GM18951 (cell line): ENCODE results near the gene PDE6D.
A peak's percentile ranks its signal among the peaks of the same experiment; 100 is the strongest.

Source experiments
- POLR2A ChIP-seq: IDR thresholded peaks from 4 replicates; pipeline ENCODE4 v1.6.1; 2011; ENCODE audit warnings: mild to moderate bottlenecking; ENCODE audit not compliant: insufficient read length, insufficient read depth; ENCODE audit errors: extremely low read depth
- in situ Hi-C: fragments of 300-500 bp; cut with MboI; formaldehyde crosslinking; loops from one replicate; pipeline ENCODE4 v1.12.0; 2022; ENCODE audit warnings: low sequenced_read_pairs, mixed read lengths, inconsistent platforms; ENCODE audit not compliant: unreplicated experiment

PDE6D gene

GRCh38 chr2:231780909-231781797 is at the start of gene PDE6D:
Gene PDE6D (minus strand): TSS chr2:231781282. CDS start chr2:231781114, 168 bp downstream.
- peak; percentile 83 for TF ChIP-seq POLR2A
- in situ Hi-C loops, result no loop called here

DNA sequence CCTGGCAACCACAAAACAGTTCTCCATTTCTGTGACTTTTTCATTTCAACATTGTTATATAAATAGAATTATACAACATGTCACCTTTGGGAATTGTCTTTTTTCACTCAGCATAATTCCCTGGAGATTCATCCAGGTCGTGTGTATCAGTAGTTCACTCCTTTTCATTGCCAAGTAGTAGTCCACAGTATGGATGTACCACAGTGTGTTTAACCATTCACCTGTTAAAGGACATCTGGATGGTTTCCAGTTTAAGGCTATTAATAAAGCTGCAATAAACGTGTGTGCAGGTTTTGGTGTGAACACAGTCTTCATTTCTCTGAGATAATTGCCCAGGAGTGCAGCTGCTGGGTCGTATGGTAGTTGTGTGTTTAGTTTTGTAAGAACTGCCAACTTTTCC is 40.8 kb upstream of the PDE6D start:
- TF ChIP-seq POLR2A, result no peak
- in situ Hi-C loops, result no loop called here

DNA sequence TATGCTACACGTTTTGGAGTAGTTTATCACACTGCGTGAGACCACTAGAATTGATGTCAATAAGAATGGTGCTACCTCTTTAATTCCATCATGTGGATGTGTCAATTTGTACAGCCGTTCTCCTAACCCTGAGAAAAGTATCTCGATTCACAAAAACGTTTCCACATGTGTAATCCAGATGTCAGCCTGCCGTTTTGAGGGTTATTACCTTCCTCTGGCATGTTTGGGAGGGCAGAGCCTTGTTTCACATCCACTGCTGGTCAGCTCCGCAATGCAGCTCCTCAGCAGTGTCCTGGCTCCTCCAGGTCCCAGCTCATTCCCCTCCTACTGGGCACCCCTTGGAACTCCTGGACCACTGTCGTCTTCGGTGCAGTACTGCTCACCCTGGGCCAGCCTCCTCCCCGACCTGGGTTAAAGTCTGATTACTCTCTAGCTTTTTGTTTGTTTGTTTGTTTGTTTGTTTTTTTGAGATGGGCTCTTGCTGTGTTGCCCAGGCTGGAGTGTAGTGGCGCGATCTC is 39.8 kb upstream of the PDE6D start:
- in situ Hi-C loops, result no loop called here
- TF ChIP-seq POLR2A, result no peak

DNA sequence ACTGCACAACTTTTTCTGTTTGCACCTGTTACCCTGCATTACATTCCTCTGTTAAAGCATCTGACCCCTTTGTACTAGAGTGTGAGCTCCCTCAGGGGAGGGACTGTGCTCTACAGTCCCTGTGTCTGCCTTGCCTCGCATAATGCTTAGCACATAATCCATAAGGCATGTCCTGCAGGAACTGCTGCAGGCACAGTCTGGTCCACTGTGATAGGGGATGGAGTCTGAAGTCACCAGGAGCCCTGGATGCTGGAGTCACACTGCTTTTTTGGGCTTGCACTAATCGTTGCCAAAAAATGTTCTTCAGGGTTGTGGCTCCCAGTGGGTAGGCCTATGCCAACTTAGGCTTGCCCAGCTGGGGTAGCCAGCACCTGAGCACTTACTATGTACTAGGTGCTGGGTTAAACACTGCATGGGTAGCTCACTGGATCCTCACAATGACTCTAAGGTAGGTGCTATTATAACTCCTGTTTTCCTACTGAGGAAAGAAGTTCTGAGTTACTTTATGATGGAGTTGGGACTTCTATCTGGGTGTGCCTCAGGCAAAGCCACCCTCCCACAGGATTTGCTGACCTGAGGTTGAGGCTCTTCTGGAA is 38.5 kb upstream of the PDE6D start:
- in situ Hi-C loops, result no loop called here
- TF ChIP-seq POLR2A, result no peak

- in situ Hi-C loops, result no loop called here
- no peak for TF ChIP-seq POLR2A
Measured at GRCh38 chr2:231816327-231817026, 35.4 kb upstream of the PDE6D start.

DNA sequence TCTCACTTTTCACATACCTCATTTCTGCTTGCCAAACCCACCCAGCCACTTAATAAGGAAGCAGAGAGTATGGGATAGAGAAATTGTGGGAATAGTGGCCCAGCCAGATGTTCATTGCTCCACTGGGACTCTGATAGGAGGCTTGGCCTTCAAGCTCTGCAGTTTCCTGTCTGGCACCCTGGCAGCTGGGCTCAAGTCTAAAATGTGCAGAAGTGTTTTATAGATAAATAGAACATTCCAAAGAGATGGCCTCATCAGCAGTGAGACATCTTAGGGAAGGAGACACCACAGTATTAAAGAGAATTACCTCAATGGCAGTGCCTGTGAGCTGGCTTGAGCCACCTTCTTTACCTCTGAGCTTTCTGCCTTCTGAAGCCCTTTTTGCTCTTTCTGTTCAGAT is 29.8 kb upstream of the PDE6D start:
- in situ Hi-C loops, result no loop called here

DNA sequence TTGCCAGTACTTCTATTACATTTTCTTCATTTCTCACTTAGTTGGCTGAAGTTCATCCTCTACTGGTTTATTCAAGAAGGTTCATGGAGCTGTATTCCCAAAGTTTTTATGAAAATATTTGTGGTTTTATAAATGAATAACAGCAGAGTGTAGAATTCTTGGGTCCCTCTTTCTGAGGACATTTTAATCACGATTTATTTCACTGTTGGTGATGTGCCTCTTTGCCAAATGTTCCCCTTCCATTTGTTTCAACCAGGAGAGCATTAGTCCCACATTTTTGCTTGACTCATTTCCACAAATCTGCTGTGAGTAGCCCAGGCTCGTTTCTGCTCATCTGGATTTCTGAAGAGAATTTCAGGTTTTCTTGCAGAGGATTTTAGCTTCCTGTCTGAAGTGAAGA is 25.9 kb upstream of the PDE6D start:
- no peak for TF ChIP-seq POLR2A
- in situ Hi-C loops, result no loop called here

More for the DNA sequence above, 29.8 kb upstream of the PDE6D start:
- TF ChIP-seq POLR2A, result no peak

DNA sequence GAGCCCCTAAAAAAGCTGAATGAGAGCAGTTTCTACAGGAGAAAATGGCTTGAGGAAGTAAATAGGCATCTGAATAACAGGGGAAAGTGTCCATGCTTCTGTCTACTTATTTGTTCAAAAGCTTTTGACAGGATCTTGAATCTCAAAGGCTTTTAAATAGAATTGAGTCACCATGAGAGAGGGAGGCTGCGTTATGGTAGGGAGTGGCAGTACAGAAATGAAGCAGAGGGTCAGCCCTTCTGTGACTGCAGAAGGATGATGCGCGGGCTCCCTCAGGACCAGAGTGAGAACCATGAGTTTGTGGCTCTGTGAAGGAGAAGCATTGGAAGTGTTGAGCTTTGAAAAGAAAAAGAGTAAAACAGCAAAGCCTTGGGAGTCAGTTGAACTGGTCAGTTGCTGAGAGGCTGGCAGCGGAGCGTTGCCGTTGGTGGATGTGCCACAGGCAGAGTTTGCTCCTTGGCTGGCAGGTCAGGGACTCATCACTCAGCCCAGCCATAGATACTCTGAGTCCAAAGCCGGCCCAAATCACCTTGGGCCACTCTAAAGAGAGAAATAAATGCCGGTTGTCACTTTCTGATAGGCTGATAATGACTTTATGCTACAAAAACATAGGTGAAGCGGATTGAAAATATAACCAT is 22.5 kb upstream of the PDE6D start:
- no peak for TF ChIP-seq POLR2A
- in situ Hi-C loops, result no loop called here

GRCh38 chr2:231800493-231801091 is 19.5 kb upstream of the PDE6D start:
- TF ChIP-seq POLR2A, result no peak
- in situ Hi-C loops, result no loop called here

- in situ Hi-C loops, result no loop called here
- TF ChIP-seq POLR2A, result no peak
Measured at GRCh38 chr2:231795525-231796327, 14.6 kb upstream of the PDE6D start.

DNA sequence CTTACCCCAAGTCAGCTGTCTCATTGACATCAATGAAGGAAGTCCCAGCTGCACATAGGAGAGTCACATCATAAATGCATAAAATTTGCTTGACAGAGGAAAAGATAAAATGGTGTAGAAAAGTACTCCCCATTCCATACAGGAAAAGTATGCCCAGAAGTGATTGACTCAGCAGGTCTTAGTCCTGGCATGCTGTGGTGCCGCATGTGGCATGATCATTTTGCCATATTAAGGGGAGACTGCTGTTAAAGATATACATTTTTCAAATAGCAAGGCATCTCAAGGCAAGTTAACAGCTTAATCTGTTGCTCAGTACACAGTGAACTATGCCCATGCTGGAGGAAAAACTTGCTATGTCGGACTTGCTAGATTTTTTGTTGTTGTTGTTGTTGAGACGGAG is 13.3 kb upstream of the PDE6D start:
- in situ Hi-C loops, result no loop called here
- no peak for TF ChIP-seq POLR2A

- TF ChIP-seq POLR2A, result no peak
- in situ Hi-C loops, result no loop called here
Measured at GRCh38 chr2:231791107-231791506, 10.0 kb upstream of the PDE6D start.

DNA sequence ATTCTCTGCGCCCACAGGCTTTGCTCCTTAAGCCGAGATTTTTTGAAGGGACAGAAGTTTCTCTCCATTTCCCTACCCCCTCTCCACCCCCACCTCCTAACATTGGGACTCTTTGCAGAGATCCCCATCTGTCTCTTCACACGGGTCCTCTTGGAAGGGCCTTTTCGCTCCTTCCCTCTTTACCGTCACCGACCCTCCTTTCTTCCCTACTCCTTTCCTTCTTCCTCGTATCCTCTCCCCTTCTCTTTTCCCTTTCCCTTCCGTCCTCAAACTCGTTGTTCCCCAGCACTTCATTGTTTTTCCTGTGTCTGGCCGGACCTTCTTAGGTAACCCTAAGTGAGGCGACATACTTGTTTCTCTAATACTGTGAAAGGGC is 5.8 kb upstream of the PDE6D start:
- TF ChIP-seq POLR2A, result no peak
- in situ Hi-C loops, result no loop called here
